Tibial nerve (tissue), 4 donors: Measurements from ENCODE around the gene KLHL11. TPM values are rescaled to one million over a fixed set of nuclear protein-coding genes. Genes with fewer than 3 reads are reported as not detected.
A peak's percentile ranks its signal among the peaks of the same experiment; 100 is the strongest.

Experiments
- DNase-seq, 2 donors: peaks; one replicate each; pipeline ENCODE4 v3.0.0-alpha.2; 2019; ENCODE audit warnings: low spot score in 2 of 2
- H3K27ac ChIP-seq, 4 donors: fragments of 200-600 bp; sonication (generic) in 3 of 4; one replicate each; pipeline ENCODE4 v1.5.1; 2017 to 2019; ENCODE audit warnings: mild to moderate bottlenecking in 1 of 4
- H3K27me3 ChIP-seq, 2 donors: fragments of 200-600 bp; sonication (generic) in 1 of 2; one replicate each; pipeline versions ENCODE4 v1.5.1 to v1.6.0; 2017 to 2019
- H3K36me3 ChIP-seq, 3 donors: fragments of 200-600 bp; sonication (generic); one replicate each; pipeline ENCODE4 v1.5.1; 2018 to 2019
- H3K4me1 ChIP-seq, 4 donors: fragments of 200-600 bp; sonication (generic) in 3 of 4; one replicate each; pipeline ENCODE4 v1.5.1; 2017 to 2019
- H3K4me3 ChIP-seq, 4 donors: fragments of 200-600 bp; sonication (generic) in 3 of 4; one replicate each; pipeline ENCODE4 v1.5.1; 2017 to 2019; ENCODE audit warnings: mild to moderate bottlenecking in 1 of 4, moderate library complexity in 1 of 4
- H3K9me3 ChIP-seq, 4 donors: fragments of 200-600 bp; sonication (generic) in 3 of 4; one replicate each; pipeline ENCODE4 v1.5.1; 2017 to 2019
- EP300 ChIP-seq, 2 donors: sonication (generic); formaldehyde crosslinking; IDR thresholded peaks; one replicate each; pipeline ENCODE4 v1.6.1; 2017; ENCODE audit warnings: antibody characterized with exemption in 2 of 2, mild to moderate bottlenecking in 1 of 2
- POLR2A ChIP-seq, 2 donors: fragments of 450-650 bp; IDR thresholded peaks; one replicate each; pipeline ENCODE4 v1.6.1; 2017; ENCODE audit warnings: antibody characterized with exemption in 2 of 2, mild to moderate bottlenecking in 2 of 2, moderate library complexity in 2 of 2
- WGBS, 2 donors: methylation state at CpG; one replicate each; pipeline ENCODE4 v1.1.5; 2018; 5-methylcytosine and 5-hydroxymethylcytosine counted together
- total RNA-seq, 4 donors: library from RNA; depleted of rRNA; stranded (reverse); fragments of >200 nt; gene quantifications; one replicate each; pipeline ENCODE4 v1.1.0, GENCODE V29; 2016
- TF ChIP-seq, protein P1 (sequence below), 5 experiments: fragments of 200-600 bp in 3 of 5; fragments of 450-650 bp in 2 of 5; sonication (generic) in 3 of 5; IDR thresholded peaks; one replicate each; pipeline ENCODE4 v1.5.1; 2016 to 2019; ENCODE audit warnings: antibody characterized with exemption in 5 of 5, mild to moderate bottlenecking in 3 of 5, moderate library complexity in 2 of 5

The KLHL11 gene
- total RNA-seq, 4 donors from 2014 or later: 27.3 to 42.2 (median 32.7) TPM

DNA sequence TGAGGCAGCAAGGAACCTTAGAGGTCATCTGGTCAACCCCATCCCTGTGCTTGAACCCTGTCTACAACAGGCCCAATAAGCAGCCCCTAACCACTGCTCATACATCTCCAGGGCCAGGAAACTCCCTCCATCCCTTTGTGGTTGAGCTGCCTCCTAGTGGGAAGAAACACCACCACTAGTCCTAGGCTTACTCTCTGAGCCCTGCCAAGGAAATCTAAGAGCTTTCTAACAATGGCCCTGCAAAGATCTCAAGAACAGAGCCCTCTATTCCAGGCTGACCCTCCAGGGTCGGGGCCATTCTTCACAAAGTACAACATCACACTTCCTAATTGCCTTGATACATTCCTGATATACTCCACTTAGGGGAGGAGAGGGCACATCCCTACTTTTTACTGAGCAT lies 47.7 kb upstream of the KLHL11 start:
- Histone ChIP-seq H3K4me3 (no peak overlapping the region), H3K9me3 (no peaks in the 10 kb centered on the region), H3K27me3 (no peaks in the 10 kb centered on the region), H3K4me1 (peaks cover 0 to 57% (median 28%) of the 10 kb centered on the region in 4 donors), H3K27ac (peak overlapping the region in 1 of 4 donors; percentile 7), H3K36me3 (peaks cover 7 to 59% (median 13%) of the 10 kb centered on the region in 3 donors)
- TF ChIP-seq, protein P1, sequence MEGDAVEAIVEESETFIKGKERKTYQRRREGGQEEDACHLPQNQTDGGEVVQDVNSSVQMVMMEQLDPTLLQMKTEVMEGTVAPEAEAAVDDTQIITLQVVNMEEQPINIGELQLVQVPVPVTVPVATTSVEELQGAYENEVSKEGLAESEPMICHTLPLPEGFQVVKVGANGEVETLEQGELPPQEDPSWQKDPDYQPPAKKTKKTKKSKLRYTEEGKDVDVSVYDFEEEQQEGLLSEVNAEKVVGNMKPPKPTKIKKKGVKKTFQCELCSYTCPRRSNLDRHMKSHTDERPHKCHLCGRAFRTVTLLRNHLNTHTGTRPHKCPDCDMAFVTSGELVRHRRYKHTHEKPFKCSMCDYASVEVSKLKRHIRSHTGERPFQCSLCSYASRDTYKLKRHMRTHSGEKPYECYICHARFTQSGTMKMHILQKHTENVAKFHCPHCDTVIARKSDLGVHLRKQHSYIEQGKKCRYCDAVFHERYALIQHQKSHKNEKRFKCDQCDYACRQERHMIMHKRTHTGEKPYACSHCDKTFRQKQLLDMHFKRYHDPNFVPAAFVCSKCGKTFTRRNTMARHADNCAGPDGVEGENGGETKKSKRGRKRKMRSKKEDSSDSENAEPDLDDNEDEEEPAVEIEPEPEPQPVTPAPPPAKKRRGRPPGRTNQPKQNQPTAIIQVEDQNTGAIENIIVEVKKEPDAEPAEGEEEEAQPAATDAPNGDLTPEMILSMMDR (IDR thresholded peaks at IDR 0.05): no peak
- TF ChIP-seq EP300 (IDR thresholded peaks at IDR 0.05) (no peak), POLR2A (IDR thresholded peaks at IDR 0.05) (no peak)
- WGBS, 2 donors: 33 to 78% methylated on average over 1 of the region's 1 CpG
- no peak for DNase-seq

DNA sequence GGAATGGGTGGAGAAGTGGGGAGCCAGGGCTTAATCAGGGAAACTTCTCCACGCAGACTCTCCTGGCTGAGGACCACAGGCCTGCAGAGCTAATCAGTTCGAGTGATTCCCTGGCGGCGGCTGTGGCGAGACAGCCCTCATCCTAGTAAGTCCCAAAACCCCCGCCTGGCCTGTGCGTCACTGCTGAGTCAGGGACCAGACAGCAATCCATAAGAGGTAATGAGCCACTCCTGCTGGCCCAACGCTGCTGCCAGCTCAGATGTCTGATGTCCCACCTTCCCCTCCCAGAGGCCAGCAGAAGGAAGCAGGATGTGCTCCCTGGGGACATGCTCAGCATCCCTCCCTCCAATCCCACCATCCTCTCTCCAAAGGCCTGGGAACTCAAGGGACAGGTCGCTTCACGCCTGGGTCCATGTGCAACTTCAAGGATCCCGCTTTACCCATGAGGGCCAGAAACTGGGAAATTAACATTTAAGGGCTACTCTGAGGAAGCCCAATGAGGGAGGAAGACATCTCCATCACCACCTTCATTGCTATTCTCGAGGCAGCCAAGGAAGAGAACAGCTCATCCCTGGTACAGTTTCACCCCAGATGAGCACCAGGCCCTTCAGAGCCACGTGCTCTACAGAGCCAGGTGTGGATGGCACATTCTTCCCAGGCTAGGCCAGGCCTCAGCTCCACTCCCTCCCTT lies 45.6 kb upstream of the KLHL11 start:
- DNase-seq: no peak
- no peak for TF ChIP-seq EP300 (IDR thresholded peaks at IDR 0.05)
- no peak for TF ChIP-seq POLR2A (IDR thresholded peaks at IDR 0.05)
- TF ChIP-seq, protein P1 (IDR thresholded peaks at IDR 0.05): no peak
- H3K27ac ChIP-seq: no peak overlapping the region
- H3K27me3 ChIP-seq: no peaks in the 10 kb centered on the region
- H3K4me3 ChIP-seq: no peak overlapping the region
- H3K4me1 ChIP-seq: peaks cover 0 to 36% (median 12%) of the 10 kb centered on the region in 4 donors
- peaks cover 7 to 80% (median 13%) of the 10 kb centered on the region in 3 donors for H3K36me3 ChIP-seq
- WGBS, 2 donors: 92 to 94% methylated on average over 9 to 13 of the region's 13 CpGs
- no peaks in the 10 kb centered on the region for H3K9me3 ChIP-seq

DNA sequence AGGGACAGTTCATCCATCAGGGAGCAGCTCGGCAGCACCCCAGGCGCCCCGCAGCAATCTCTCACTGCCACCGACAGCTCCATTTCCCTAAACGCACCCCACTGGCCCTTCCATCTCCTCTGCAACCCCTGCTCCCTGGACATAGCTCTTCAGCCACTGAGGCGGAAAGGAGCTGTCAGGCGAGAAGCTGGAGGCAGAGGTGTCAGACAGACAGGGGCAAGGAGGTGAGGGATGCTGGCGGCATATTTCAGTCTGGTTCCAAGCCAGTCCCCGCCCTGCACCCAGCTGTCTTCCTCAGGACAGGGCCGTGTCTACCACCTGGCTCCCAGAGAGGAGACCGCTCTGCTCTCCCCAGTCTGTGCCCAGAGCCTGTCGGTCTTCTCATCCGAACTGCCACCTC lies 43.9 kb upstream of the KLHL11 start:
- Histone ChIP-seq H3K36me3 (peaks cover 7 to 97% (median 21%) of the 10 kb centered on the region in 3 donors), H3K27ac (no peak overlapping the region), H3K4me3 (no peak overlapping the region), H3K27me3 (no peaks in the 10 kb centered on the region), H3K9me3 (no peaks in the 10 kb centered on the region), H3K4me1 (peaks cover 0 to 19% (median 6%) of the 10 kb centered on the region in 4 donors)
- 90 to 95% methylated on average over 13 of the region's 13 CpGs for WGBS, 2 donors
- TF ChIP-seq EP300 (IDR thresholded peaks at IDR 0.05) (no peak), POLR2A (IDR thresholded peaks at IDR 0.05) (no peak)
- TF ChIP-seq, protein P1 (IDR thresholded peaks at IDR 0.05): no peak
- no peak for DNase-seq

DNA sequence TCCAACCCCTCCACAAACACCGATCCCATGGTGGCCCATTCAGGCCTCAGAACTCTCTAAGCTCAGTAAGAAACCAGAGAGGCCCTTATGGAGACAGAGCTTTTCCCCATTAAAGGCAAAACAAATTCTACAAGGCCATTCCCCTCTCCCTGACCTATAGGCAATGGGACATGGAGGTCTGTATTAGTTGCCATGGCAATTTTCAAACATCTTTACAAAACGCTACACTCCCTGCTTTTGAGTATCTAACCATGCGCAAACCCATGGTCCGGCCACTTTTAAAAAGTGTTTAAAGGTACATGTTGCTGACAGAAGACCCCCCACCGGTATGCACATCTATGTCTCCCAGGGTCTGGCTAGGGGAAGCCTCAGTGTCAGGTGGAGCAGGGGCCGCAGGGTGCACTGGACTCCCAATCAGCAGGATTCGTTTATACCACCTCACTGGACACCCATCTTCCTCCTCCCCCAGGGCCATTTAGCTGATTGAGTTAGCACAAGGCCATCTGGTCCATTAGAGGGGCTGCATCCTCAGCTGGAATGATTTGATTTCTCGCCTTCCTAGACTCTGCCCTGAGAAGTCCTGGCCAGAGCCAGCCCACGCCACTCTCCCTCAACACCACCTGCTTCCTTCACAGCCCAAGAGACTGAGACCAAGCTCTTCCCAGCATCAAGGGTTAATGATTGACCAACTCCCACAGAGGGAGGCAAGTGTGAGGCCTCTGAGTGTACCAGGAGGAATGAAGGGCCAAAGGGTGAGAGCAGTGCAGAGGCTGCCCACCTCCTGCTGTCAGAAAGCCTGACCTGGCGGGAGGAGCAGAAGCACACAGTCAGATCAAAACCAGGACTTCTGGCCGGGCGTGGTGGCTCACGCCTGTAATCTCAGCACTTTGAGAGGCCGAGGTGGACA lies 42.7 kb upstream of the KLHL11 start:
- TF ChIP-seq POLR2A (IDR thresholded peaks at IDR 0.05) (no peak), EP300 (IDR thresholded peaks at IDR 0.05) (no peak)
- TF ChIP-seq, protein P1 (IDR thresholded peaks at IDR 0.05): no peak
- H3K36me3 ChIP-seq: peaks cover 7 to 100% (median 21%) of the 10 kb centered on the region in 3 donors
- H3K27me3 ChIP-seq: no peaks in the 10 kb centered on the region
- no peak overlapping the region for H3K4me3 ChIP-seq
- H3K27ac ChIP-seq: peak overlapping the region in 1 of 4 donors; percentile 36
- DNase-seq: no peak
- no peaks in the 10 kb centered on the region for H3K9me3 ChIP-seq
- 87 to 88% methylated on average over 14 of the region's 14 CpGs for WGBS, 2 donors
- H3K4me1 ChIP-seq: peaks cover 0 to 7% (median 0%) of the 10 kb centered on the region in 4 donors

DNA sequence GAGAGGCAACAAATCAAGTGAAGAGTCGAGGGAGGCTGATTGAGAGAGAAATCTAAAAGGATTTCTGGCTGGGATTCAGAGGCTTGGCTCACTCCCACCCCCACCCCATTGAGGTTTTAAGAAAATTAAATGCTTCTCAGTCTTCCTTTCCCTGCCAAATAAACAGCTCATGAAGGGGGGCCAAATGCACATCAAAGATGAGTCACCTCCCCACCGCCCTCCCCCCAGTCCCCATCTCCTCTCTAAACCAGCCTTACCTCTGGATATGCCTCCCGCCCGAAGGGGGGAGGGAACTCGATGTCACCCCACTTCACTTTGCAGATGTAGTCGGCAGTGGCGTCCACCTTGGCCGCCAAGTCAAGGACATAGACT lies 41.9 kb upstream of the KLHL11 start:
- H3K4me1 ChIP-seq: no peaks in the 10 kb centered on the region
- no peak overlapping the region for H3K4me3 ChIP-seq
- H3K27ac ChIP-seq: peak overlapping the region in 1 of 4 donors; percentile 36
- DNase-seq: no peak
- H3K27me3 ChIP-seq: no peaks in the 10 kb centered on the region
- no peaks in the 10 kb centered on the region for H3K9me3 ChIP-seq
- TF ChIP-seq, protein P1 (IDR thresholded peaks at IDR 0.05): no peak
- TF ChIP-seq POLR2A (IDR thresholded peaks at IDR 0.05): no peak
- no peak for TF ChIP-seq EP300 (IDR thresholded peaks at IDR 0.05)
- peaks cover 7 to 100% (median 21%) of the 10 kb centered on the region in 3 donors for H3K36me3 ChIP-seq
- 67 to 83% methylated on average over 2 to 8 of the region's 8 CpGs for WGBS, 2 donors
